NCI-H69 (cell line): ENCODE measurements around the gene KDM4B.

Experiments used
- DNase-seq: peaks from one replicate; lab custom pipeline; 2025; lab: John Stamatoyannopoulos, UW

Gene KDM4B

DNA sequence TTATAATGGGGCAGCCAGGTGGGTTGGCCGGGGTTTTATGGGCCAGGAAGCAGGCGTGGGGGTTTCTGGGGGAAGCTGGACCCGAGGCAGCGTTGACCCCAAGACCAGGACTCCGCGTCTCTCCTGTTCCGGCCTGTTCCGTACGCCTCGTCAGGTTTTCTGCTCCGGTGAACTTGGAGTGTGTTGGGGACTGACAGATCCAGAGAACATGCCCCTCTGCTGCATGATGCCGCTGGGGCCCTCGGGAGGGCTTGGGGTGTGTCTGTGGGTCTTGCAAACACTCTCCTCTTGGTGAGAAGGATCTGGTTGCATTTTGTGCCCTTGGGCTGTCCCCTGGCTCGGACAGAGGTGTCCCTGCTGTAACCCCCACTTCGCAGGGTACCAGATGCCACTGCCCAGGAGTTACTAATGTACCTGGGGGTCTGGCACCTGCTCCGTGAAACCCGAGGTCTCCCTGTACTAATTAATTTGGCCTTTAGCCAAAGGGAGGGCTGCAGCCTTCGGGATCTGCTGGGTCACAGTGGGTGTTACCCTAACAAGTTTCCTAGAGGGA, 15.6 kb downstream of the KDM4B start:
- DNase-seq = peak; percentile 80

DNA sequence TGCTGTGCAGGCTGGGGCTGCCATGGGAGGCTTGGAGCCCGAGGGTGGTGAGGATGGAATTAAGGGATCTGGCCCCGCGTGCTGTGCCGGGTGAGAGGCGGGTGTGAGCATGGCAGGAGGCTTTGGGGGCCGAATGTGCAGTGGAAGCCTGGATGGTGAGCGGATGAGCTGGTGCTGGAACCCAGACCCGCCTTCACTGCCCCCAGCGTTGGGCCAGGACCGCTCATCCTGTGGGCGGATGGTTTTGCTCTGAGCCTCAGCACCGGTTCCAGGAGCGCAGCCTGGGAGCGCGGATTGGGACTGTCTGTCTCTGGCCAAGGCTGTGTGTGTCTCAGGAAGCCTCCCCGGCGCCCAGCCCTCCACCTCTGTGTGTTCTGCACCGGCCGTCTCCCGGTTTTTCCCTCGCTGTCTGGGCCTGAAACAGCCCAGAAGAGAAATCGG, 16.7 kb downstream of the KDM4B start:
- DNase-seq = no peak

DNA sequence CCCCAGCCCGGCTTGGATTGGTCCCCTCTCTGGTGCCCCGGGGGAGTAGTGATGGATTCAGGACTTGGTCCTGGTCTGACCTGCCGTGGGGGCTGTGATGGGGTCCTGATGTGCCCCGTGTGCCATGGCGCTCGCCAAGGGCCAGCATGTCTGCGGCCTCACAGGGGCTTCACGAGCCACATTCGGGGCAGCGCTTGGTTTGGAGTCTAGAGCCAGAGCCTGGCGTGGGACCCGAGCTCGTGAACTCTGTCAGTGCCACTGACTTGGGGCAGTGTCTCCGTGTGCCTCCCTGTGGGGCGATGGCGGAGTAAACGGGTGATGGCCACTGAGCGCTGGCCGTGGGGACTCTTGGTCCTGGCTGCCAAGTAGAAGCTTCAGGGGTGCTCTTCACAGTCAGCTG, 17.1 kb downstream of the KDM4B start:
- no peak for DNase-seq

DNA sequence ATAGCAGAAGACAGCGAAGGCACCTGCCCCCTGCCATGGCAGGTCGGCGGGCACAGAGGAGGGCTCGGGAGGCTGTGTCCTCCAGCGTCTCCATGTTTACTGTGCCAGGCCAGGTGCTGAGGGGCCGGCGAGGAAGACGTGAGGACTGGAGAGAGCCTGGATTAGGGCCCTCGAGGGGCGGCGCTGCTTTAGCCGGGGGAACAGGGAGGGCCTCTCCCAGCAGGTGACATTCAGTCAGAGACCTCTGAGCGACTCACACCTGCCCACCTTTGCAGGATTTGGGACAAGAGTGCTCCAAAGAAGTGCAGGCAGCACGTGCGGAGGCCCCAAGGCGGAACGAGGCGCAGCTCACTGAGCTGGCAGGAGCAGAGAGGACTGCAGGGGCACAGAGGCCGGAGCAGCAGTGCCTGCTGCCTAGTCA, 17.6 kb downstream of the KDM4B start:
- DNase-seq = no peak

DNA sequence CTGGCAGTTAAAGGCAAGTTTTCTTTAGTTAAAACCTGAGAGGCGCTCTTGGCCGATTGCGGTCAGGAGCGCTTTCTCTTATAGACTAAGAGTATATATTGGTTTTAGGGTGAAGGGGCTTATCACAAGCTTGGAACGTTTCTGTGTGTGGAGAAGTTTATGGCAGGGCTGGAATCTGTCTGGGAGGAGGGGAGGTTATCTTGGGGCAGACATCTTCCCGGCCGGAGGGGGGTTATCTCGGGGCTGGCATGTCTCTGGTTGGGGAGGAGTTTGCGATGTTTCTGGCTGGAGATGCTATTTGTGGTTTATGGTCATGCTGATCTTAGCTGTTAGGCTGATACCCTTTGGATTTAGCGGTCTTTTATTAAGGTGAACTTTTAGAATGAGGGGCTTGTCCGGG, 18.3 kb downstream of the KDM4B start:
- no peak for DNase-seq

DNA sequence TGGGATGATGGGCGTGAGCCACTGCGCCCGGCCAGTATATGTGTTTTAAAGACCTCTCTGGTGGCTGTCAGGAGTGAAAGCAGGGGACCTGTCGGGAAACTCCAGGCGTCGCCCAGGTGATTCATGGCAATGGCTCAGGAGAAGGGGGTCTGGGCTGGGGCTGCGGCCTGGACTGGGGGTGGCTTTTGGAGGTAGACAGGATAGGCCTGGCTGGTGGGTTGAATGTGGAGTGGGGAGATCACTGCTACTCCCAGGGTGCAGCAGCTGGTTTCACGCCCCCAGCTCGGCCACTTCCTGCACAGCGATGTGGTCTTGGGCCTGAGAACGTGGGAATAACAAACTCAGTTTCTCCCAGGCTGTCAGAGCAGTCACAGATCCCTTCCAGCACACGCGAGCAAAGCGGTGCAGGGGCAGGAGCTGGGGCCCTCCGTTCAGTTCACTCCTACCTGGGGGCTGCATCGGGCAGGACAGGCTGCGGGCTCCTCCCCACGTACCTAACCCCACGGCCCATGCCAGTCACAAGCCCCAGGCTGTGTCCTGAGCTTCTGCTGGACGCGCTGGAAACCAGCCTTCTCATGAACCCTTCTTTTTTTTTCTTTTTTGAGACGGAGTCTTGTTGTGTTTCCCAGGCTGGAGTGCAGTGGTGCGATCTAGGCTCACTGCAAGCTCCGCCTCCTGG, 18.9 kb downstream of the KDM4B start:
- no peak for DNase-seq

DNA sequence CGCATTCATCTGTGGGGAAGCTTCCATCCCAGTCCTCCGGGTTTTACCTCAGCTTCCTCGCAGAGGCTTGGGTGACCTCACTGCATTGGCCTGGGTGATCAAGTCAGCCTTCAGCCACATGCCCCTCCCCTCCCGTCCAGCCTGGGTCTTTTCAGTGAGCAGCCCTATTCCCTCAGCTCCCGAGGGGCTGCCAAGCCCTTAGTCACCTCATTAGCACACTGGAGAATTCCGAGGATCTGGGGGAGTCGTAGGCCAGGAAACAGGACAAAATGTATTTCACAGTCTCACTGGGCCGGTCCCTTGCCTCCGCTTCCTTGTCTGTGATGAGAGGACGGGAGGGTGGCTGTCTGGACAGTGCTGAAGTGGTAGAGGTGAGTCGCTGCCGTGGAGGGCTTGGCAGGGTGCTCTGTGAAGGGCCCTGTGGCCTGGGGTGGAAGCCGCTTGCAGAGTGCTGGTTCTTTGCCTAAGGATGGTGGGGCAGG, 19.9 kb downstream of the KDM4B start:
- DNase-seq = no peak

DNA sequence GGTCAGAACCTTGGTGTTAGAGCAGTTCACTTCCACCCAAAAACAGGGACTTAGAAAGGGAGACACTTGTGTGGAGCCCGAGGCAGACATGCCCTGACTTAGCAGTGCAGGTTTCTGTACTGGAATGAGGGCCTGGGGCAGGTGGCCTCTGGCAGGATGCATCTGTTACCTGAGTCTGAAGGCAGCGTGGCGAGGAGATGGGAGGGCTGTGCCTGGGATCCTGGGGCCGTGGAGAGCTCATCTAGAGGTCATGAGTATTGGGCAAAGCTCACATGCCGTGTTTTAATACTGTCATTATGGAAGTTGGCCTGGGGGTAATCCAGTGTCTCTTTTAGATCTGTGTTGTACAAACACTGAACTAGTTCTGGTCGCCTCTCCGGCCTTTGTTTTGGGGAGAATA, 21.4 kb downstream of the KDM4B start:
- DNase-seq = no peak

DNA sequence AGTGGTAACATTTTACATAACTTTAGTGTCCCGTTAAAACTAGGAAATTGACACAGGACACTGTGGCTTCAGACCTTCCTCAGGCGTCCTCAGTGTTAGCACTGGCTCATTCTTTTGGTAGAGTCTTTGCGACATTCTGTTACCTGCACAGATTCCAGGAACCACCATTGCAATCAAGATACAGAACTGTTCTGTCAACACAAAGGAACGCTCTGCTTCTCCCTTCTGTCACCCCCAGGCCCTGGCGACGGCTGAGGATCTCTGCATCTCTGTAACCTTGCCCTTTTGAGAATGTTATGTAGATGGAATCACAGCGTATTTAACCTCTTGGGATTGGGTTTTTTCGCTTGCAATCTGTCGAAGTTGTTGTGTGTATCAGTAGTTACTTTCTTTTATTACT, 22.6 kb downstream of the KDM4B start:
- DNase-seq = no peak

DNA sequence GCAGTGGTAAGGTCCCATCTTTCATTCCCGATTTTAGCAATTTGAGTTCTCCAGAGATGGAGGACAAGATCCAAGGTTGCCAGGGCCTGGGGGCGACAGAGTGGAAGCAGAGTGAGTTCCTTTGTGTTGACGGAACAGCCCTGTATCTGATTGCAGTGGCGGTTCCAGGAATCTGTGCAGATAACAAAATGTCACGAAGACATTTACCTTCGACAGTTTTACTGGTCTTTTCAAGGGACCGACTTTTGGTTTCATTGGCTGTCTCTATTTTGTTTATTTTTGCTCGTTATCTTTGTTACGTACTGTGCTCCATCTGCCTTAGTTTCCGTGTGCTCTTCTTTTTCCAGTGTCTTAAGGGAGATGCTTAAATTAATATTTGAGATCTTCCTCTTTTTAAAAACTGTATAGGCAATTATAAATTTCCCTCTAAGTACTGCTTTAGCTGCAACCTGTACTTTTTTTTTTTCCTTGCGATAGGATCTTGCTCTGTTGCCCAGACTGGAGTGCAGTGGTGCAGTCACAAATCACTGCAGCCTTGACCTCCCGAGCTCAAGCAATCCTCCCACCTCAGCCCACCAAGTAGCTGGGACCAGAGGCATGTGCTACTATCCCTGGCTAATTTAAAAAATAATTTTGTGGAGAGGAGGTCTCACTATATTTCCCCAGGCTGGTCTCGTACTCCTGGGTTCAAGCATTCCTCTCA, 23.2 kb downstream of the KDM4B start:
- DNase-seq = no peak

DNA sequence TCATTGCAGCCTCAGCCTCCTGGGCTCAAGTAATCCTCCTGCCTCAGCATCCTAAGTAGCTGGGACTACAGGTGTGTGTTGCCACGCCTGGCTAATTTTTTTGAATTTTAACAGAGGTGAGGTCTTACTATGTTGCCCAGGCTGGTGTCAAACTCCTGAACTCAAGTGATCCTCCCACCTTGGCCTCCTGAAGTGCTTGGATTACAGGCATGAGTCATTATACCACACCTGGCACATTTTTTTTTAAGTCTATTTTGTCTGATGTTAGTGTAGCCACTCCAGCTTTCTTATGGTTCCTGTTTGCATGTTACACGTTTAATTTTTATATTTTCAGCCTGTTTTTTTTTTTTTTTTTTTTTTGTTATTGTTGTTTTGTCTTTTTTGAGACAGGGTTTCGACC, 24.8 kb downstream of the KDM4B start:
- DNase-seq = peak; percentile 43

DNA sequence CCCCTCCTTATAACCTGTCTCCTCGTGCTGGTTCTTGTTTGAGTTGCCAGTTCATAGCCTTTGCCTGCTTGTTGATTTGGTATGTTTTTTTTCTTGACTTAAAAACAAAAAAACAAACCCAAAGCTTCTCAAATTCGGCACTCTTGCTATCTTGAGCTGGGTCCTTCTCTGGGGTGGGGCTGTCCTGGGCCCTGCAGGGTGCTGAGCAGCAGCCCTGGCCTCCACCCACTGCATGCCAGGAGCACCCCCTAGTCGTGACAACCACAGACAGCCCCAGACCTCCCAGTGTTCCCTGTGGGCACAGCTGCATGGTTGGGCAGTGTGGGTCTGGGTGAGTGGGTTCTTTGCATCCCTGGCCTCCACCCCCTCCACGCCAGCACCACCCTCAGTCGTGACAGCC, 27.8 kb downstream of the KDM4B start:
- no peak for DNase-seq

DNA sequence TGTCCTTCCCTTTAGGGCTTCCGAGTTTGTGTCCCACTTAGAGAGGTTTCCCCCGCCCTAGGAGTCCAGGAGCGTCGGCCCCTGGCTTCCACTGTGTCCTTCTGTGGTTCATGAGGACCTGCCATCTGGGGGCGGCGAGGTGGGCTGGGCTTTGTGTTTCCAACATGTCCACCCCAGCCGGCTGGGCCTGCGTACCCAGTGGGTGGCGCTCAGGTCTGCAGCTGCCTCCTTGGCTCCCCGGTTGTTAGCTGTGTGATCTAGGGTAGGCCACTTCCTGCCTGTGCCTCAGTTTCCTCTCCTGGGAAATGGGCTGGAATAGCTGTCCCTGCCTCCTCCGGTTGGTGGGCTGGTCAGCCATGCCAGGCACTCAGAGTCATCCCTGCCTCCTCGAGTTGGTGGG, 28.4 kb downstream of the KDM4B start:
- no peak for DNase-seq

DNA sequence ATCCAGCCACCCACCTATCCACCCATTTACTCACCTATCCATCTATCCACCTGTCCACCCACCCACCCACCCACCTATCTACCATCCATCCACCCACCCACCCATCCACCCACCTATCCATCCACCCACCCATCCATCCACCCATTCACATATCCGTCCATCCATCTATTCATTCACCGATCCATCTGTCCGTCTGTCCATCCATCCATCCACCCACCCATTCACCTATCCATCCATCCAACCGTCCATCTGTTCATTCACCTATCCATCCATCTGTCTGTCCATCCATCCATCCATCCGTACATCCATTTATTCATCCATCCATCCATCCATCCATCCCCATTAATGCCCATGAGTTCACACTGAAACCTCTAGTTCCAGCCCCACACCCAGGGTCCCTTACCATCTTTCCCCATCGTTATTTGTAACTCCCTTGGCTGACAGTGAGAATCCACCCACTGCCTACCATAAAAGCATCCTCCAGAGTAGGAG, 31.3 kb downstream of the KDM4B start:
- no peak for DNase-seq

DNA sequence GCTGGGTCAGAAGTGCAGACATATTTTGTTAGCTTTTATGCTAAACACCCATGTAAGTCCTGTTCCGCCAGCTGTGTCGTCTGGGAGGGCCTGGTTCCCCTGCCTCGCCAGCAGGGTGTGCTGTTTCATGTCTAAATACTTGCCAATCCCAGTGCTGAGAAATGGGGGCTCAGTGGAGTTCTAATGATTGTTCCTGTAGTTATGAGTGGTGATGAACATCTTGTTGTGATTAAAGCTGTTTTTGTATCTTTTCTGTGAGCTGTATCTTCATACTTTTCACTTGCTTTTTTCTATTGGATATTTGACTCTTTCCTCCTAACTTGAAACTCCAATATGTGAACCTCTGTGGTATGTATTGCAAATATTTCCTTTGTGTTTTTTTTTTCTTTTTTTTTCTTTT, 32.7 kb downstream of the KDM4B start:
- peak; percentile 48 for DNase-seq

DNA sequence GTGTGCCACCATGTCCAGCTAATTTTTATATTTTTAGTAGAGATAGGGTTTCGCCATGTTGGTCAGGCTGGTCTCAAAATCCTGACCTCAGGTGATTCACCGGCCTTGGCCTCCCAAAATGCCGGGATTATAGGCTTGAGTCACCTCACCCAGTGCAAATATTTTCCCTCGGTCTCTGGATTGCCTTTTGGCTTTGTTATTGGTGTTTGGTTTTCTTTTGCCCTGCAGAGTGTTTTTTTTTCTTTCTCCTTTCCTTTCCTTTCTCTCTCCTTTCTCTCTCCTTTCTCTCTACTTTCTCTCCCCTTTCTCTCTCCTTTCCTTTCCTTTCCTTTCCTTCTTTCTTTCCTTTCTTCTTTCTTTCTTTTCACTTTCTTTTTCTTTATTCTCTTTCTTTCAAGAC, 33.2 kb downstream of the KDM4B start:
- DNase-seq = peak; percentile 31

DNA sequence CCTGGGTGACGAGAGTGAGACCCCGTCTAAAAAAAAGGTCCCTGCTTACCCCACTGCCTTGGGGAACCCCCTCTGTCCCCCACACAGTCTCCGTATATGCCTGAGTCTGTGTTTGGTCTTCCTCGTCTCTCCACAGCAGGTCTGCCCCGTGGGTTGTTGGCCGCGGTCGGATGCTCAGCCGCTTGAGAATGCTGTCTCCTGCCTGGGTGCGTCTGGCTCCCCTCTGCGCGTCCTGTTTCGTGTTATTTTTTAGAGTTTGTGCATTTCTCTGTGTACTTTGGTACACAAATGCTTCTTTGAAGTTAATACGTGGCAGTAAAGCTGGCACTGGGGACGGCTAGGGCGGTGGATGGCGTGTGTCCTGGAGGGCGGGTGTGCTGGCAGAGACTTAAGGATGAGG, 34.9 kb downstream of the KDM4B start:
- no peak for DNase-seq

DNA sequence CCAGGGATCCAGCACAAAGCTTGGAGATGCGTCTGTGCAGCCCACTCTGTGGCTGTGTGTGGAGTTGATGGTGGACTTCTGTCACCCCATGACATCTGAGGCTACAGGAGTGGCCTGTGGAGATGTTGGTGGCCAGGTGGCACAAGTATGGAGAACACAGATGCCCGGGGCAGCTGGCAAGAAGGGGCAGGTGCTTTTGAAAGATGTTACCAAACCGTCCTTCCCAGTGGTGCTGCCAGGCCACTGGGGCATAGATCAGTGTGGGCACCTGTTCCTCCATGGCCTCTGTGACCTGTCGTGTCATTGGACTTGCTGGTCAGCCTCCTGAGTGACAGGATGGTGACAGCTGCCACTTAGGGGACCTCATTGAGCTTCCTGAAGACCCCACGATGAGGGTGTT, 36.2 kb downstream of the KDM4B start:
- DNase-seq = no peak

DNA sequence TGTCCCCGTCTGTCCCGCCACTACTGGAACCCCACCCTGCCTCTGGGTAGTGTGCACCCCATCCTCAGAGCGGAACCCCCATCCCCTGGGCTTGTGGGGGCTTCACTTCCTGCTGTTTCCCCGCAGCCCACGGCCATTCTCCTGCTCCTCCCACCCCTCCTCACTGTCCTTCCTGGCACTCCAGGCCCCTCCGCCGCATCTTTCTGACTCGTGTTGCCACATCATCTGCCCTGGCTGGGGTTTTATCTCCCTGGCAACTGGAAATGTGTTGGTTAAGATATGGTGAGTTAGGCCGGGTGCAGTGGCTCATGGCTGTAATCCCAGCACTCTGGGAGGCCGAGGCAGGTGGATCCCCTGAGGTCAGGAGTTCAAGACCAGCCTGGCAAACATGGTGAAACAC, 37.3 kb downstream of the KDM4B start:
- DNase-seq = no peak

DNA sequence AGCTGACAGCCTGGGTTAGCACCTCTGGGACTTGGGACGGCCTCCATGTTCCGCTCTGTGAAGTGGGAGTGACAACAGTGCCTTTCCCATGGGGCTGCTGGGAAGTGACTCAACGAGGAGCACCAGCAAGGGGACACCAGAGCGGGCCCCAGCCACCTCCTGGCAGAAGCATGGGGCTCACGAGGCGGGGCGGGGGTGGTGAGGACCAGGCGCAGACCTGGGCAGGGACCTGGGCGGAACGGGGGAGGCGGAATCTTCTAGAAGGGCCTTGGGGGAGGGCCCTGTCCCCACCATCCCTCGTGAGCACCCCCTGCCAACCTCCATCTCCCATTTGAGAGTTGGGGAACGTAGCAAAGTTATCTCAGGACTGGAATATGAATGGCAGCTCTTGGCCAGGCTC, 37.9 kb downstream of the KDM4B start:
- DNase-seq = no peak

DNA sequence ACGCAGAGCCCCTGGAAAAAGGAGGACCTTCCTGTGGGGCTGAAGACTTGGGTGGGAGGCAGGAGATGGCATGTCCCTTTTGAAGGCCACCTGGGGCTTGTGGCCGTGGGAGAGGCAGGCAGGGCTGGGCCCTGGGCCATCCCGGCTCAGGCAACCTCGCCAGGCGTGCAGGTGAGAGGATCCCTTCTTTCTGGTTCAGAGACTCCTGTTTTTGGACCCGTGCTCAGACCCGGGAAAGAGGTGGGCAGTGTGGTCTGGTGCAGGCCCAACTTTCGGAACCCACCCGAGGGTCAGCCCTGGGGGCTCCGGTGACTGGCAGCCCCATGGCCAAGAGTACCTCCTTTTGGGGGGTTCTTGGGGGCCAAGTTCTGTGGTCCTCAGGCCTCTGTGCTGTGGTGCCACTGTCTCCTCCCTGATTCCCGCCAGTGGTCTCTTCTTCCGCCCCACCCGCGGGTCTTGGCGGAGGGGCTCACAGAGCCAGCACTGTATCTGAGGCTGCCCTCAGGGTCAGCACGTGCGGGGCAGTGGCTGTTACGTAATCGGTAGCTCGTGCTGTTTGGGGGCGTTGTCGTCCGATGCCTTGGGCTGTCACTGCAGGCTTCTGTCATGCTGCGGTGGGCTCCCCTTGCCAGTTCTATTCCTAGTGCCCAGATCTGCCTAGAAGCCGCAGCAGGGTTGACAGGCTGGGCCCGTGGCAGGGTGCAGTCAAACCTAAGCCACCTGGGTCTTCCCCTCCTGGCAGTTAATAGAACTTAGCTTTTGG, 42.7 kb downstream of the KDM4B start:
- no peak for DNase-seq

DNA sequence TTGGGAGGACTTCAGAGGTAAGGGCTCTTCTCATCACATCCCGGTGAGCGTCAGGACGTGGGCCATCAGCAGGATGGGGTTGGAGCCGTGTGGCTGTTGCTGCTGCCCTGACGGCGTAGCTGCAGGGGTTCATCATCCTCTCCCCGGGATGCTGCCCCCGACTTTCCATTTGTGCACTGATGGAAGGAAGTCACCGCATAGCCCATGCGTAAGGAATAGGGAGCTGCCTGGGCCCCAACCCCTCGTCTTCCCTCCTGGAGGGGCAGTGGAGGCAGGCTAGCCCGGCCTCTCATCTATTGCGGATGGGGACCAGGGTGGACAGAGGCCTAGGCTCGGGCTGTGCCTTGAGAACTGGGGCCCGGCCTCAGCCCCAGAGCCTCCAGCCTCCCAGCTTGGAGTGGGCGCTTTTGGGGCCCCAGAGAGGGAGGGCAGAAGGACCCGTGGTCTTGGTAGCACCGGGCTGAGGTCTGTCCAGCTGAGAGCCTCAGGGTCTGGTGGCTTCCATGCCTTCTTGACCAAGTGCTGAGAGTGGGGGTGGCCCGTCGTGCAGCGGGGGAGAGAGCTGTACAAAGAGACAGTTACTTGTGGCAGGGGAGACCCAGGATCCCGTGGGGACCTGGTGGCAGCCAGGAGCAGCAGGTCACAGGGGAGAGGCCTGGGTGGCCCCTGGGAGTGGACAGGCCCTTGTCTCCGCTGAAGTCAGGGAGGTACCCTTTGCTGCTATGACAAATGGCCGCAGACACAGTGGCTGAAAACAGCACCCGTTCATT, 44.0 kb downstream of the KDM4B start:
- no peak for DNase-seq
